ENCODE results near the gene KCNA1. TPM values are rescaled to one million over a fixed set of nuclear protein-coding genes. Genes with fewer than 3 reads are reported as not detected.

The KCNA1 gene
- total RNA-seq, 2 experiments from 2014 or later: not detected

DNA sequence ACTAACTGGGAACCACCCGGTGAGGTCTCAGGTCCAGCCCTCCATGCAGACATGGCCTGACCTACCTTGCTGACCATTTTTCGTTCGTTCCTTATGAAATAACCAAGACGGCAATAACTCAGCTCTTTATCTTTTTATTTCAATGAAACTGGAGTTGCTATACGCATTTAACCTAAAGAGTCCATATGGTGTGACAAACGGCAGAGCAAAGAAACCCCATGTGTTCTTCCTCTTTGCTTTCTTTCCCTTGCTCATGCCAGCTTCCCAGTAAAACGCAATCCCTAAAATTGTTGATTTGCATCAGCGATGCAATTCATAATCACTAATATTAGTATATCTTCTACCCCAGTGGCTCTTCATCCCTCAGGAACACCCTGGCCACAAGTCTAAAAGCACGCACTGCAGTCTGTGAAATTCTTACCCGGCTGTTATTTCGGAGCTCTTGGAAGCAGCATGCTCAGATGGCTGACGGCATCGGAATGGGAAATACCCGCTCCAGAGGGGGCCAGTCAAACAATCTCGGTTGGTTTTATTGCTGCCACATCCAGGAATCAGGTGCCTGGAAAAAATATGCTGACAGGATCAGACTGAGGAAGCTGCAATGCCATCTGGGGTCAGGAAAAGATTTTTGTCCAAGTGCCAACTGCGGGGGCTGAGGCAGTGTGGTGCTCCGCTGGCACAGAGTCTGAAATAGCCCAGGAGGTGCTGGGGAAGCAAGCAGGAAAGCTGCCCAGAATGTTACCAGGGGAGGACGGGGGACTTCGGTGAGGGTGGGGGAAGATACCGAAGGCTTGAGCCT lies 28.2 kb upstream of the KCNA1 start:
- DNase-seq (no peak), ATAC-seq (no peak)
- intact Hi-C loops (cut with DNase I, micrococcal nuclease): no loop called here
- no peak overlapping the region for H3K4me3 Mint-ChIP-seq
- POLR2A ChIA-PET: no interaction called here
- no peaks in the 10 kb centered on the region for H3K4me1 Mint-ChIP-seq
- no peak overlapping the region for H3K27ac Mint-ChIP-seq
- CTCF ChIA-PET: no interaction called here
- peaks cover 6% of the 10 kb centered on the region for H3K9me3 Mint-ChIP-seq (ENCODE audit: low read depth)
- peaks cover 26% of the 10 kb centered on the region for H3K27me3 Mint-ChIP-seq
- peaks cover 4% of the 10 kb centered on the region for H3K36me3 Mint-ChIP-seq (ENCODE audit: low read depth)

DNA sequence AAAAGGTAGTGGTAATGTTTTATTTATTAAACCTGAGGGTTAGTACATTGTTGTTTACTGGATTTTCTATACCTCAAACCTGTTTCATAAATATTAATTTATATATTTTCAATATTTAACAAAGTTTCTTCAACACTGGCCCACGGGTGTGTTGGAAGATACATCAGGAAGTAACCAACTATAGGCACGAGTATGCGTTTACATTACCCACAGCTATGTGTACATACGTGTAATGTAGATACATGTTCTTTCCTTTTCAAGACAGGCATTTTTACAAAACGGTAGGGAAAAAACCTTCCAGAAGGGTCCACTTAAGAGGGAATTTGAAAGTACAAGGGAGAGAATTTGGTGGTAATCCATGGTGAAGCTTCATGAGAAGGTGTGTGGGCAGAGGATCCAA lies 17.8 kb upstream of the KCNA1 start:
- intact Hi-C loops (cut with DNase I, micrococcal nuclease): no loop called here

DNA sequence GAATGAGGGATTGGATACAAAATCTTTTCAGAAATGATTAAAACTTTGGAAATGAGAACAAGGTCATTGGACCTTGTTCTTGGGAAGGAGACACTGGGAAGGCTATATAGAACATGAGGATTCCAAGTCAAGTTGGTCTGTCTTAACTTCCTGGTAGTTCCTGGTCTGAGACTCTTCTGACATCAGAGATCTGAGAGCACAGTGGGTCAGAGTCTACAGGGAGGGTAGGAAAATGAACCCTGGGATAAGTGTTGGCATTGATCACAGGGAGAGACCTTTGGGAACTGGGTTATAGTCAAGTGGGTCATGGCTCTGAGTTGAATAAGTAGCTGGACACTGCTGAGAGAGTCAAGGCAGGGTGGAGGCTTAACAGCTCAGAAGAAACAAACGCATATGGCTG lies 17.3 kb upstream of the KCNA1 start:
- ChIA-PET POLR2A (no interaction called here), CTCF (interaction anchor here (0.7 to 0.8 kb wide), 2 partner anchors 32 to 108 kb away, joined by 4 to 5 read pairs; no protein-coding TSS in a partner anchor)

More for the DNA sequence above, 17.8 kb upstream of the KCNA1 start:
- no peak overlapping the region for H3K4me3 Mint-ChIP-seq
- H3K27me3 Mint-ChIP-seq: peaks cover 40% of the 10 kb centered on the region
- H3K4me1 Mint-ChIP-seq: no peaks in the 10 kb centered on the region
- H3K27ac Mint-ChIP-seq: no peak overlapping the region
- no peaks in the 10 kb centered on the region for H3K36me3 Mint-ChIP-seq (ENCODE audit: low read depth)
- H3K9me3 Mint-ChIP-seq (ENCODE audit: low read depth): no peaks in the 10 kb centered on the region
- ATAC-seq (no peak), DNase-seq (no peak)
- CTCF ChIA-PET: no interaction called here
- POLR2A ChIA-PET: no interaction called here

DNA sequence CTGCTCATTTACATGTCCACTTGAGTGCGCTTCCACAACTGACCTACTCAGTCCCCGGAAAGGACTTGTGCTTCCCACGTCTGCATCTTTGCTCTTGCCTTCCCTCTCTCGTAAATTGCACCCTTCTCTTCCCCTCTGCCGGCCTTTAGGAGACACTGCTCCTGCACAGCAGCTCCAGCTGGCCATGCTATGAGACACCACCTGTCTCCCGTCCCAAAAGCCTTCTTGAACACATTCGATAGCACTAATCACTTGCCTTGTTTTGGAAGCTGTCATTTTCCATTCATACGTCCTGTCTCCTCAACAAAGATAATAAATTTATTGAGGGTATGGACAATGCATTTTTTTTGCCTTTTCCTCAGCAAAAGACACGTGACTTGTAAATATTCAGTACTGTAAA lies 15.7 kb upstream of the KCNA1 start:
- CTCF ChIA-PET: interaction anchor here (1.1 kb wide), 1 partner anchor 117 kb away, joined by 4 read pairs; no protein-coding TSS in a partner anchor
- no peaks in the 10 kb centered on the region for H3K36me3 Mint-ChIP-seq (ENCODE audit: low read depth)
- H3K27me3 Mint-ChIP-seq: peaks cover 32% of the 10 kb centered on the region
- H3K4me1 Mint-ChIP-seq: no peaks in the 10 kb centered on the region
- no peaks in the 10 kb centered on the region for H3K9me3 Mint-ChIP-seq (ENCODE audit: low read depth)
- intact Hi-C loops (cut with DNase I, micrococcal nuclease): no loop called here
- POLR2A ChIA-PET: no interaction called here
- H3K27ac Mint-ChIP-seq: no peak overlapping the region
- no peak overlapping the region for H3K4me3 Mint-ChIP-seq
- ATAC-seq: no peak
- DNase-seq: no peak

More for the DNA sequence above, 17.3 kb upstream of the KCNA1 start:
- DNase-seq: no peak
- intact Hi-C loops (cut with DNase I, micrococcal nuclease): no loop called here
- H3K27ac Mint-ChIP-seq: no peak overlapping the region
- no peaks in the 10 kb centered on the region for H3K4me1 Mint-ChIP-seq
- H3K9me3 Mint-ChIP-seq (ENCODE audit: low read depth): no peaks in the 10 kb centered on the region
- peaks cover 37% of the 10 kb centered on the region for H3K27me3 Mint-ChIP-seq
- ATAC-seq: no peak
- H3K4me3 Mint-ChIP-seq: no peak overlapping the region
- H3K36me3 Mint-ChIP-seq (ENCODE audit: low read depth): no peaks in the 10 kb centered on the region

DNA sequence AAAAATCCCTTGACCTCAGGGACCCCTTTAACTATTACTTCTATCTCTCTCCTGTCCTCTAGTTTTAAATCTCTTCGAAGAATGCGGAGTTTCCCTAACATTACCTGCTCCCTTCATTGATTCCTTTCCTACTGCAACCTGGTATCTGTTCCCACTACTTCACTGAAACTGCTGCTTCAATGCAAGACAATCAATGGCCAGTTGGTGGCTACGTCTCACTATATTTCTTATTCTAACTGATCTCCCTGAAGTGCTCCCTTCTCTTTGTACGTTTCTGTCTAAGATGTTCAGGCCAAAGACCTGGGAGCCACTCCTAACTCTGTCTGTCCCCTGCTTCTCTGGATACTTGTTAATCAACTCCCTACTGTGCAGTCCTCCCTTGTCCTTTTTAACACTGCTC lies 10.3 kb upstream of the KCNA1 start:
- Mint-ChIP-seq H3K36me3 (ENCODE audit: low read depth) (no peaks in the 10 kb centered on the region), H3K27me3 (peaks cover 37% of the 10 kb centered on the region), H3K4me3 (no peak overlapping the region), H3K9me3 (ENCODE audit: low read depth) (no peaks in the 10 kb centered on the region), H3K4me1 (no peaks in the 10 kb centered on the region), H3K27ac (no peak overlapping the region)
- ATAC-seq (no peak), DNase-seq (no peak)
- intact Hi-C loops (cut with DNase I, micrococcal nuclease): no loop called here
- POLR2A ChIA-PET: no interaction called here
- CTCF ChIA-PET: interaction anchor here (1.6 to 2.4 kb wide), 2 partner anchors 41 to 44 kb away, joined by 5 to 6 read pairs; no protein-coding TSS in a partner anchor

DNA sequence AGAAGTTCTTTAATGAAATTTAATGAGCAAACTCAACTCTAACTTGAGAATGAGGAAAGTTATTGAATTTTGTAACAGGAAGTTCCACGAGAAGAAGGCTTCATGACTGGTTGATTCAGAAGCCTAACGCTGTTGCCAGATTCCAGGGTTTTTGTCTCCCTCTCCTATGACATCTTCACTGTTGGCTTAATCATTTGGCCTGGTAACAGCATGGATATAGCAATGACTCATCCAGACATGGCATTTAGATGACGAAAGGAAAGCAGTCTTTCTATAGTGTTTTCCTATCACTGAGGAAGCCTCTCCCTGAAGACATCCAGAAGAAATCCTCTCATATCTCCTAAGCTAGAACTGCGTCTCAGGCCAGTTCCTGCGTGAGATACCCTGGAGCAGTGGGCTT lies 9.4 kb upstream of the KCNA1 start:
- no peak overlapping the region for H3K27ac Mint-ChIP-seq
- peaks cover 37% of the 10 kb centered on the region for H3K27me3 Mint-ChIP-seq
- POLR2A ChIA-PET: no interaction called here
- DNase-seq (no peak), ATAC-seq (no peak)
- no peak overlapping the region for H3K4me3 Mint-ChIP-seq
- no peaks in the 10 kb centered on the region for H3K4me1 Mint-ChIP-seq
- CTCF ChIA-PET: no interaction called here
- intact Hi-C loops (cut with DNase I, micrococcal nuclease): no loop called here
- no peaks in the 10 kb centered on the region for H3K9me3 Mint-ChIP-seq (ENCODE audit: low read depth)
- H3K36me3 Mint-ChIP-seq (ENCODE audit: low read depth): no peaks in the 10 kb centered on the region

DNA sequence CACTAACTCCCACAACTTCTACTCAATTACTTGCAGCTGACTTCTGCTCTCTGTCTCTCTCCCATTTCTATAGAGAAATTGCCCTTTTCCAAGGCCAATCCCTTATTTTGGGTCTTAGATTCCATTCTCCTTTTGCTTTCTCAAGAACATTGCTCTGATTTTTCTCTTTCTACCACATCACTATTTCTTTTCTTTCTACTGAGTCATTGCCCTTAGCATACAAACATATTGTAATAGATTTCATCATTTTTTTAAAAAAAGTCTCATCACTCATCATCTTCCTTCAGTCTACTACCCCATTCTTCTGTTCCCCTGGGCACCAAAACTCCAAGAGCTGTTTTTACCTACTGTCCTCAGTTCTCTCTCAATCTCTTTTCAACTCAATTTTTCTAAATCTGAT lies 4.4 kb upstream of the KCNA1 start:
- POLR2A ChIA-PET: no interaction called here
- intact Hi-C loops (cut with DNase I, micrococcal nuclease): no loop called here

DNA sequence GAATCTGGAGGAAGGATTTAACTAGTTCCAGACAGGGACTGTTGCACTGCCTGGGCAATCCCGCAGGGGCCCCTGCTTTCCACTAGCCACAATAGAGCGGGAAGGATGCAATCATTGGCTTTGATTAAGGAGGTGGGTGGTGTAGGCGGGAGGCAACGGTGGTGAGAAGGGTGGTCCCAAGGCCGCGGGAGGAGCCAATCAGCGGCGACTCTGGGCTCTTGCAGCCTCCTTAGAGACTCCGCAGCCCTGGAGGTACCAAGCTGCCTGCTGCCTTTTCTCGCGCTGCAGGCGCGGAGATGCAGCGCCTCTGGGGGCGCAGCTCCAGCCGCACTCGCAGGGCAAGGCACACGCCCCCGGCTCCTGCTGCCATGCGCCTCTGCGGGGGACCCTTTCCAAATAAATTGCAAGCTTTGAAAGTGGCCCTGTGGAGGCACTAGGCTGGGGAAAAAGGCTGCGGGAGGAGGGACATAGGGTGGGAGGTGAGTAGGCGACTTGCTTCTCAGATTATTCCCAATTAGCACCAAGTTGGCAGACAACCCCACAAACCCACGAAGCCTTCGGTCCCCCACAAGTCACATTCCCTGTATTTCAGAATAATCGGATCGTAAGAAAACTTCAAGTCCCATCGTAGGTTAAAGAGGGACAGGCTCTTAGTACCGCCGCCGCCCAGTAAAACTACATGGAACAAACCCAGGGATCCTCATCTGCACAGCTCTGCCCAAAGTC lies 858 bp upstream of the KCNA1 start:
- DNase-seq (peak; percentile 33), ATAC-seq (peak; percentile 28)
- Mint-ChIP-seq H3K4me1 (peaks cover 16% of the 10 kb centered on the region), H3K27ac (no peak overlapping the region), H3K36me3 (ENCODE audit: low read depth) (no peaks in the 10 kb centered on the region), H3K9me3 (ENCODE audit: low read depth) (no peaks in the 10 kb centered on the region), H3K4me3 (no peak overlapping the region), H3K27me3 (peaks cover 40% of the 10 kb centered on the region)
- intact Hi-C loops (cut with DNase I, micrococcal nuclease): no loop called here
- ChIA-PET POLR2A (no interaction called here), CTCF (interaction anchor here (0.7 to 1.6 kb wide), 4 partner anchors 13 to 113 kb away, joined by 3 to 6 read pairs (median 3); no protein-coding TSS in a partner anchor)

More for the DNA sequence above, 4.4 kb upstream of the KCNA1 start:
- CTCF ChIA-PET: interaction anchor here (0.6 to 1.2 kb wide), 2 partner anchors 47 to 487 kb away, joined by 3 read pairs; no protein-coding TSS in a partner anchor
- Mint-ChIP-seq H3K27ac (no peak overlapping the region), H3K4me1 (peaks cover 13% of the 10 kb centered on the region), H3K36me3 (ENCODE audit: low read depth) (no peaks in the 10 kb centered on the region), H3K9me3 (ENCODE audit: low read depth) (no peaks in the 10 kb centered on the region), H3K4me3 (no peak overlapping the region), H3K27me3 (peaks cover 41% of the 10 kb centered on the region)
- ATAC-seq (no peak), DNase-seq (no peak)

DNA sequence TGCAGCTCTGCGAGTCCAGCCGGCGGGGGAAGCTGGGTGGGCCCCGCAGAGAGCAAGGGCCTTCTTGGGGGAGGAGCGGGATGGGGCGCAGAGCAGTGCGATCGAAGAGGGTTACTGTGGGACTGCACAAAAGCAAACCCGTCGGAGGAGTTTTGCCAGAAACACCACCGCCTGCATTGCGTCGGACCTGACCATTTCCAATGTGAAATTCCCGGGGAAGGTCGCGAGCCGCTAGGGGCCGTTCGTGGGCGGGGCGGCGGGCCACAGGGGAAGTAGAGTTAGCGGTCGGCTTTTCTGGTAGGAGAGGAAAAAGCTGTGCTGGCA lies 333 bp upstream of the KCNA1 start:
- H3K27ac Mint-ChIP-seq: no peak overlapping the region
- peaks cover 40% of the 10 kb centered on the region for H3K27me3 Mint-ChIP-seq
- no peaks in the 10 kb centered on the region for H3K36me3 Mint-ChIP-seq (ENCODE audit: low read depth)
- no peak for ATAC-seq
- H3K4me1 Mint-ChIP-seq: peaks cover 16% of the 10 kb centered on the region
- CTCF ChIA-PET: interaction anchor here (0.7 to 1.2 kb wide), 3 partner anchors 13 to 53 kb away, joined by 3 to 6 read pairs (median 4); no protein-coding TSS in a partner anchor
- intact Hi-C loops (cut with DNase I, micrococcal nuclease): no loop called here
- POLR2A ChIA-PET: no interaction called here
- no peaks in the 10 kb centered on the region for H3K9me3 Mint-ChIP-seq (ENCODE audit: low read depth)
- peak; percentile 16 for DNase-seq
- peak overlapping the region; percentile 76 for H3K4me3 Mint-ChIP-seq

DNA sequence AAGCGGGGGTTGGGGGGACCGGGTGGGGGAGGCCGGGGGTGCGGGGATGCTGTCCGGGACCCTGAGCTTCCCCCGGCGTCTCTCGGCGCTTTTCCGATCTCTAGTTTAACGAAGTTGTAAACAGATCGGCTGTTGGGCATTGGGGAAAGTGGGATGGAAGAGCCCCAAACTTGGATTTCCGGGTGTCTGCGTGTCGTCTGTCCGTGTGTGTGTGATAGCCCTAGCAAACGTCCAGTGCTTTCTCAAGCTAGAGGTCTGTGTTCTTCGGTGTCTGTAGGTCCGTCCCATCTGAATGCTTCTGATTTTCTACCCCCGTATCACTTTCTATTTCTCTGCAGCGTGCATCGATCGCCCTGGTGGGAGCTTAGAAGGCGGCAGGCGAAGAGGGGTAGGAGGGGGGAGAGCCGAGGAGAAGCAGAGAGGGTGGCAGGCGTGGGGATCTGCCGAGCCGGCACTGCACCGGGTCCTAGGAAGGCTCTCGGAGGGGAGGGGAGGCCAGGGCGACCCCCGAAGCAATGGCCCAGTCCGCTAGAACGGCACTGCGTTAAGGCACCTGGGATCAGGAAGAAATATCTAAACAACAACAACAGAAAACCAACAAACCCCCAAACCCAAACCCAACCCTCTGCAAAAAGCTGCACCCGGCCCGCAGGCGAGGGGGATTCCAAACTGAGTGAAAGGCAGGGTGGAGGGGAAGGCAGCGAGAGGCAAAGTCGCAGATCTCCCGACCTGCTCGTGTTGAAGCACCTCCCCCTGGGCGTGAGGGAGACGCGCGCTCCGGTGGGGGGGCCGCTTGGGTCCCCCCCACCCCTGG lies 1.0 kb downstream of the KCNA1 start:
- DNase-seq (peak; percentile 51), ATAC-seq (peak; percentile 48)
- ChIA-PET CTCF (interaction anchor here (1.2 kb wide), 1 partner anchor 53 kb away, joined by 4 read pairs; no protein-coding TSS in a partner anchor), POLR2A (interaction anchor here (0.6 kb wide), 1 partner anchor 217 kb away, joined by 3 read pairs; no protein-coding TSS in a partner anchor)
- intact Hi-C loops (cut with DNase I, micrococcal nuclease): loop anchor here in 1 of 2 experiments (5.0 kb wide), 1 partner anchor 53 kb away; no protein-coding TSS in a partner anchor
- Mint-ChIP-seq H3K27me3 (peaks cover 48% of the 10 kb centered on the region), H3K27ac (no peak overlapping the region), H3K4me1 (peaks cover 16% of the 10 kb centered on the region), H3K36me3 (ENCODE audit: low read depth) (no peaks in the 10 kb centered on the region), H3K9me3 (ENCODE audit: low read depth) (no peaks in the 10 kb centered on the region), H3K4me3 (peak overlapping the region; percentile 76)

DNA sequence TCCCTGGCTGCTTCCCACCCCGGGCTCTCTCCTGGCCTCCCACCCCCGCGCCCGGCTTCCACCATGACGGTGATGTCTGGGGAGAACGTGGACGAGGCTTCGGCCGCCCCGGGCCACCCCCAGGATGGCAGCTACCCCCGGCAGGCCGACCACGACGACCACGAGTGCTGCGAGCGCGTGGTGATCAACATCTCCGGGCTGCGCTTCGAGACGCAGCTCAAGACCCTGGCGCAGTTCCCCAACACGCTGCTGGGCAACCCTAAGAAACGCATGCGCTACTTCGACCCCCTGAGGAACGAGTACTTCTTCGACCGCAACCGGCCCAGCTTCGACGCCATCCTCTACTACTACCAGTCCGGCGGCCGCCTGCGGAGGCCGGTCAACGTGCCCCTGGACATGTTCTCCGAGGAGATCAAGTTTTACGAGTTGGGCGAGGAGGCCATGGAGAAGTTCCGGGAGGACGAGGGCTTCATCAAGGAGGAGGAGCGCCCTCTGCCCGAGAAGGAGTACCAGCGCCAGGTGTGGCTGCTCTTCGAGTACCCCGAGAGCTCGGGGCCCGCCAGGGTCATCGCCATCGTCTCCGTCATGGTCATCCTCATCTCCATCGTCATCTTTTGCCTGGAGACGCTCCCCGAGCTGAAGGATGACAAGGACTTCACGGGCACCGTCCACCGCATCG lies 1.8 kb downstream of the KCNA1 start:
- peaks cover 16% of the 10 kb centered on the region for H3K4me1 Mint-ChIP-seq
- no peak overlapping the region for H3K27ac Mint-ChIP-seq
- H3K4me3 Mint-ChIP-seq: peak overlapping the region; percentile 50
- no peaks in the 10 kb centered on the region for H3K9me3 Mint-ChIP-seq (ENCODE audit: low read depth)
- ATAC-seq (no peak), DNase-seq (peak; percentile 27)
- peaks cover 51% of the 10 kb centered on the region for H3K27me3 Mint-ChIP-seq
- CTCF ChIA-PET: interaction anchor here (1.0 kb wide), 2 partner anchors 38 to 53 kb away, joined by 4 to 6 read pairs; no protein-coding TSS in a partner anchor
- POLR2A ChIA-PET: no interaction called here
- intact Hi-C loops (cut with DNase I, micrococcal nuclease): loop anchor here in 1 of 2 experiments (5.0 kb wide), 1 partner anchor 54 kb away; no protein-coding TSS in a partner anchor
- no peaks in the 10 kb centered on the region for H3K36me3 Mint-ChIP-seq (ENCODE audit: low read depth)

Measured in activated CD4-positive, alpha-beta T cell treated with anti-CD3 and anti-CD28 coated beads for 36 hours (primary cell).